NCI-H1105 treated with DMSO at 0.1 percent for 48 hours (cell line): ENCODE data around the gene TMEM171.

Experiments
- DNase-seq: peaks from one replicate; lab custom pipeline; 2025; lab: John Stamatoyannopoulos, UW

The TMEM171 gene

DNA sequence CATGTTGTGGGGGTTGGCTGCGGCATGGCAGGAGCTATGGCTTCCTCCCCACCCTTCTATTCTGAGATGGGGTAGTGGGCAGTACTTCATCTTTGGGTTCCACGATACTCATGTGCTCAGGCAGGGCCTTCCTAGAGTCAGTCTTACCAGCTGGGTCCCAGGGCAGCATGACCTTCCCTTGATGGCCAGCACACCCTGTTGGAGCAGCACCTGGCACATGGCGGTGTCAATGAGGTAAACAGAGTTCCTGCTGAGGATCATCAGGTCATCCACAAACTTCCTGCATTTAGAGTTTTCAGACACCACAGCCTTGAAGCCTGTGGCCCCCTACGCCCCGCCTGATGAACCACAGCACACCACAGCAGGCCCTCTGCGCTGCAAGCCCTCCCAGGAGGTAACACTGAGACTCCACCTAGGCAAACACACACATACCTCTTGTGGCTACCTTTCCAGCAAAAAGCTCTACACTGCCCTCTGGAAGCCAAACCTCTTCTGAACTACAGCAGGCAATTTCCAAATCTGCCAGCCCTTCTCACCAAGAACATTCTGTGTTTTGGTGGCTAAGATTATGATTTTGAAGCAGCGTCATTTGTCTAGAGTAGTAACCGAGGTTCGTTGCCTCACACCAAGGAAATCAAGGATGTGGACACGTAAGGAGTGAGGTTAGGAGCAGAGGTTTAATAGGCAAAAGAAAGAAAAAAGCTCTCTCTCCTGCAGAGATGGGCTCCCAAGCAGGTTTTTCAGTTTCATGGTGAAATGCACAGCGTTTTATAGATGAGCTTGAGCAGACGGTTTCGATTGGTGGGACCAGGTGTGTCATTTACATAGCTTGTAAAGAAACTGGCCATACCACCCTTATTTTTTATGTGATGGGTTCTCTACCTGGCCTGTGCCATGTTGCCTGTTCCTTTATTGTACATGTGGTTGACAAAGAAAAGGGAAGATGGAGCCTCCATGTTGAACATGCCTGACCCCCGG lies 32.3 kb downstream of the TMEM171 start:
- DNase-seq = no peak

DNA sequence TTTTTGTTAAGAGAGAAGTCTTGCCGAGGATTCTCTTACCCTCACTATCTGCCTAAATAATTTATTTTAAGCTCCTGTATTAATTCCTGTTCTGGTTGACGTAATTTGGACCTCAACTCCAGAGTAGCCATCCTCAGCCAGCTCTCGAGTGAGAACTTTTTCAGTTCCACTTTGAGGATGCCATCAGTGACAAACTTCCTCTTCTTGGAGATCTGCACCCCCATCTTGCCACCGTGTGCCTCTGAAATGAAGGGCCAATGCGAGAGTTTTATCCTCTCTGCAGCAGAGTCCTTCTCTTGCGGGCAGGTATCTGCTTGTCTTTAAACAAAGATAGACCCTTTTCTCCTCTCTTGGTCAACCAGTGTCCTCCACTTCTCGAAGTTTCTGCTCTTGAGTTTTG lies 33.1 kb downstream of the TMEM171 start:
- no peak for DNase-seq

DNA sequence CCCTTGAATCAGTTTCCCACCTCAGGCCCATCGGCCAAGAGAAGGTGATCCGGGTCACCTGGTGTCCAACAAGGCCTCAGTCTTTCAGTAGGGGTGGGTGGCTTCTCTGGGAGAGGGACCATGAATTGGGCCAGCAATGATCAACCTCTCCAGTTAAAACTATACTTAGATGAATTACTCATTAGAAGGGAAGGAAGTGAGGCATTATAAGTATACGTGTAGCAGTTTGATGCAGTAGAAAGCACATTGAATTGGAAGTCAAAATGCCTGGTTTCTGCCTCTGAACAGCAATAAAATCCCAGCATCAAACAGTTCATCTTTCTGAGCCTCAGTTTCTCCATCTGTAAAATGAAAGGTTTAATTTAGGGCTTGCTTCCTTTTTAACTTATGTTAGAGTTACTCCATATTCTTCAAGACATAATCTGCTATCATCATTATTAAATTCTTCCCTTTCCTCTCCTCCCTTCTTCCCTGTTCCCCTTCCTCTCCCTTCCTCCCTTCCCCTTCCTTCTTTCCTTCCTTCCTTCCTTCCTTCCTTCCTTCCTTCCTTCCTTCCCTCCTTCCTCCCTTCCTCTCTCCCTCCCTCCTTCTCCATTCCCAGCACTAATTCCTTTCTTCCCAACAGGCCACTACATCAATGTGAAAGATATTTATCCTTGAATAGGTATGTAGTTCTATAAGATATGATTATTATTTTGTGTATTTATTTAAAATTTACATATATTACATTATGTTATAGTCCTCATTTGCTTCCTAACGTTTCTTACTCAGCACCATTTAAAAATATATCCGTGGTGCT lies 34.0 kb downstream of the TMEM171 start:
- no peak for DNase-seq

DNA sequence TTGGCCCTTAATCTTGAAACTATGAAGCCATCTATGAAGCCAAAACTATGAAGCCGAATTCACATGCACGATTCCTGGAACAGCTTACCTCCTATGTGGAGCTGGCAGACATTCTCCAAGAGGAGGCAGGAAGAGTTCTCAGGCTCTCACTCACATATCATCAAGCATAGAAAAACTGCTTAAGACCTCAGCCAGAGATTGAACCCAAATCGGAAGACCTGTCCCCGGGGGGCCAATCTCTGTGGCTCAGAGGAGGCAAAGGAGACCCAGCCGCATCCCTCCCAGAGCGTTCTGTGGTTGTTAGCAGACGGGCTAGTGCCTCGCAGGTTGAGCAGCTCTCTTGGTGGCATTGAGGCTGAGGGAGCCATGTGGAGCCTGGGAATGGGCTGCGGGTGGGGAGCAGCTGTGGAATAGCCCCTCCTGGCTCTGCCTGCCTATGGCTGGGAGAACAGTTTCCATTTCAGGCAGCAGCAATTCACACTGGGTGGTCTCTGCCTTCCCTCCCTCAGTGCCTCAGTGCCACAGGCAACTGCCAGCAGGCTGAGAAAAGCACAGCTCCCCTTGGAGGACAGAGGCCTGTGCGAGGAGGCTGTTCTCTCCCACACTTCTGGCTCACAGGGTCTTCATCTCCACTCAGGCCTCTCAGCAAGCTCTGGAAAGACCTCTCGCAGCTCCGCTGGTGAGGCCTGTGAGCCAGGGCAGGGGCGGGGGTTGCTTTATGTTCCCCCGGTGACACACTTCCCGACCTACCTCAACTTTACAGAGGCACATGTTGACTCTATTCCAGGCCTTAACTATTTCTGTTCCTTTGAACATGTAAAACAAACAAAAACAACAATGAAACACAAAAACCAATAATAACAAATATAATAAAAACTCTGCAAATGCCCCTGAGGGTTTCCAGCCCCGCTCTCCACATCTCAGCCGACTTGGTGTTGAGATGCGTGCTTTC lies 35.2 kb downstream of the TMEM171 start:
- no peak for DNase-seq

DNA sequence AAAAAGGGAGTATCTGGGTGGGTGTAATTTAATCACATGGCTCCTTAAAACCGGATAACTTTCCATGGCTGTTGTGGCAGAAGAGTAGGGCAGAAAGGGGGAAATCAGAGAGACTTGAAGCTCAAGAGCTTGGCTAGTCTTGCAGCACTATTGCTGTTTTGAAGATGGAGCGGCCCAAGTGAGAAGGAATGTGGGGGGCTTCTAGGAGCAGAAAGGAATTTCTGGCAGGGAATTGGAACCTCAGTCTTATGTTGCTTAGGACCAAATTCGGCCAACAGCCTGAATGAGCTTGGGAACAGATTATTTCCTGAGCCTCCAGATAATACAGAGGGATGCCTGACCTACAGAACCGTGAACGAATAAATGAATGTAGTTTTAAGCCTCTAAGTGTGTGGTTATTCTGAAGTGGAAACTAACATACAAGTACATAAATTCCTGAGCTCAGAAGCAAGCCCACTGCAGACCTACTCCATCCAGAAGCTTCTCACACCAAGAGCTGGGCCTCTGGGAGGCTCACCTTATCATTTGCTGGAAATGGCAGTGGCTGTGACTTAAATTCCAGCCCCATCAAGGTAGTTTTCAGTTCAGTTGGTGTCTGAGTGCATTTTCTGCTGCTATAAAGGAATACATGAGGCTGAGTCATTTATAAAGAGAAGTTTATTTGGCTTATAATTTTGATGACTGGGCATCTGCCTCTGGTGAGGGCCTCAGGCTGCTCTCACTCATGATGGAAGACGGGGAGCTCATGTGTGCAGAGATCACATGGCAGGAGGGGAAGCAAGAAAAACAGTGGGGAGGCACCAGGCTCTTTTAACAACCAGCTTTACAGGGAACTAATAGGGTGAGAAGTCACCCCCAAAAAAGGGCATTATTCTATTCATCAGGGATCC lies 37.3 kb downstream of the TMEM171 start:
- no peak for DNase-seq

DNA sequence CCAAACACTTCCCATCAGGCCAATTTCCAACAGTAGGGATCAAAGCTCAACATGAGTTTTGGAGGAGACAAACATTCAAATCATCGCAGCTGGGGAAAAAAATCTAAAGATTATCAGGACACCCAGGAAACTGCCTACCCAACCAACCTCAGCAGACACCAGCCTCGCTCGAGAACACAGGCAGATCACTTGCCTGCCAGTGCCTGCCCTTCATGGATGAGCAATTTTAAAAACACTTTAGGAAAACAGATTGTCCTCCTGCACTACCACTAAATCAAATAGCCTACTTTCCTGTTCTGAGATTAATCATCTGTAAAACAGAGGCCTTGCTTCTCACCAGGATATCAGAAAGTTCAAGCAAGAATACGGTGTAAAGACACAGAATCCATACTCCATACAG lies 37.9 kb downstream of the TMEM171 start:
- no peak for DNase-seq

DNA sequence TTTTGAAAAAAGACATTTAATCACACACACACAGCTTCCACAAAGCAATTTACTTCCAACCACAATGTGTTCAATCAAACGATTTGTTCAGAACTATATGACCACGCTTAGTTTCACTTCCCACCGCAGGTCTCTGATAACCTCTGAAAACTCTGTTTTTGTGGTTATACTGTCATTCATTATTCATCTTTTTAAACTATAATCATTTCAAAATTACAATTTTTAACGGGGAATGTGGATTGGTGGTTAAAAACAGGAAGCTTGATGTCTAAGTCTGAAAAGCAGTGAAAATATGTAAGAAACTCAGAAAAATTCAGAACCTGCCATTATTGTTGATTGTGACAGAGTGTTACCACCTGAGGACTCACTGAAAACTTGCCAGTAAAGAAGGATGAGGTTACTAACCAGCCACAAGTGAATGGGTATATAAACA lies 39.9 kb downstream of the TMEM171 start:
- DNase-seq = no peak

DNA sequence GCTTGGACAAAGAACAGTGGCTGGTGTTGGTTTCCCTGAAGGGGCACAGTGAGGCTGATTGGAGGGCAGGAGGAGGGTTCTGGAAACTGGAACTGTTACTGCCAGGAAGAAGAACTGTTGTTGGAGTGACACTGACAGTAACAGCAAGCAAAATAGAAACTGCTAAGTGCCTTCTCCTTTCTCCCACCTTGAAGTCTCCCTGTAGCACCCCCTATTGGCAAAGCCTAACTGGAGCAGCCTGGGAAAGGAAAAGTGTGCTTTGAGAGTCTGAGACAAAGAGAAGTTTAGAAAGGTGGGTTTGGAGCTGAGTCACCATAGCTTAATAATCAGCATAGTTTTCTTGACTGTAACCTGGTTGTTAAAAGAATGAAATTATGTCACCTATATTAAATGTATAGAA lies 50.1 kb downstream of the TMEM171 start:
- no peak for DNase-seq

DNA sequence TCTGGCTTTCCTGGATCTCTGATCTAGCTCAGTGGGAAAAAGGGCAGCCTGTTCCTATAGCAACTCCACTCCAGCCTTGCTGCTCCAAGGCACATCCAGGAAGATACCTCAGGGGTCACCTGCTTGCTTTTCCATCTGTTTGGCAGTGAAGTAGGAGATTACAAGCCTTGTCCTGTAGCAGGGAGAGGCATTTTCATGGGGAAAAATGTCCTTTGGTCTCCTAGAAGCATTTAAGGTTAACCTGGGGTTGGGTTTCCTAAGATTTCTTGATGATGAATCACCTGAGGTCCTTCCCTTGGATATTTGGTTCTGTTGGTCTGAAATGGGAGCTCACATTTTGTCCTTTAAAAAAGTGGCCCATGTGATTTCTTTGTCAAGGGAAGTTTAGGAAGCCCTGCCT lies 51.1 kb downstream of the TMEM171 start:
- no peak for DNase-seq

DNA sequence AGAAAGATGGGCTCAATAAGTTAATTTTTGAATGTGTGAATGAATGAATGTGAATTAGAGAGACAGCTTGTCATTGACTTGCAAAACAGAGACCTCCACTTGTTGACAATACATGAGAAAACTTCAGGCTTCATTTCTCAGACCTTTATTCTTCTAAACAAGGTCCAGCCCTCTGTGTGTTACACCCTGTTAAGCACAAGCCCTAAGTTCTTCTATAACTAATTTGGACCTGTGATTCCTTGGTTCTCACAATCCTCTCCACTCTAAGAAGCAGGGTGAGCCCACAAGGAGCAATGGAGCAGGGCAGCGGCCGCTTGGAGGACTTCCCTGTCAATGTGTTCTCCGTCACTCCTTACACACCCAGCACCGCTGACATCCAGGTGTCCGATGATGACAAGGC lies 52.6 kb downstream of the TMEM171 start, which contains the start of gene TMEM174:
TSS of gene TMEM174 (plus strand) at position 243 of the 400 bp plus-strand sequence. CDS start at position 294, 51 bp downstream.
- no peak for DNase-seq

DNA sequence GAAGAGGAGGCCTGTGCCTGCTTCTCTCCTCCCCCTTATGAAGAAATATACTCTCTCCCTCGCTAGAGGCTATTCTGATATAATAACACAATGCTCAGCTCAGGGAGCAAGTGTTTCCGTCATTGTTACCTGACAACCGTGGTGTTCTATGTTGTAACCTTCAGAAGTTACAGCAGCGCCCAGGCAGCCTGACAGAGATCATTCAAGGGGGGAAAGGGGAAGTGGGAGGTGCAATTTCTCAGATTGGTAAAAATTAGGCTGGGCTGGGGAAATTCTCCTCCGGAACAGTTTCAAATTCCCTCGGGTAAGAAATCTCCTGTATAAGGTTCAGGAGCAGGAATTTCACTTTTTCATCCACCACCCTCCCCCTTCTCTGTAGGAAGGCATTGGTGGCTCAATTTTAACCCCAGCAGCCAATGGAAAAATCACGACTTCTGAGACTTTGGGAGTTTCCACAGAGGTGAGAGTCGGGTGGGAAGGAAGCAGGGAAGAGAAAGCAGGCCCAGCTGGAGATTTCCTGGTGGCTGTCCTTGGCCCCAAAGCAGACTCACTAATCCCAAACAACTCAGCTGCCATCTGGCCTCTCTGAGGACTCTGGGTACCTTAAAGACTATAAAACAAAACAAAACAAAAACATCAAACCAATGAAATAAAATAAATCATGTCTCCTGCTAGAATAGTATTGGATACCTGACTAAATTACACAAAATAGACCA lies 53.9 kb downstream of the TMEM171 start:
- no peak for DNase-seq

DNA sequence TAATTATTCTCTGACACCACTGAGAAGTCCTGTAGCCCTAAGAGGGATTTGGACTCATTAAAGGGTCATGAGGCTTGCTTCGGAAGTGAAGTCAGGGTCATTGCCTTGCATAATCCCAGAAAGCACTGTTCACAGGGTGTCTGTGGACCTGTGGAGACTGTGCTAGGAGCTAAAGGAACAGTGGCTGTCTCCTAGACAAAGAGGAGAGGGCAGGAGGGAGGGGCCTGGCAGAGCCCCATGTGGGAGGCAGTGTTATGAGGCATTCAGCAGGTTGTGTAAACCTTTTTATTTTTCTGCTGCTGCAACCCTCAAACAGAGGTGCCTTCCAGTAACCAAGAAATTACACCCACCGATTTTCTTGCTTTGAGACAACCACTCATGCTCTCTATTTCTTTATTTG lies 55.9 kb downstream of the TMEM171 start:
- no peak for DNase-seq

DNA sequence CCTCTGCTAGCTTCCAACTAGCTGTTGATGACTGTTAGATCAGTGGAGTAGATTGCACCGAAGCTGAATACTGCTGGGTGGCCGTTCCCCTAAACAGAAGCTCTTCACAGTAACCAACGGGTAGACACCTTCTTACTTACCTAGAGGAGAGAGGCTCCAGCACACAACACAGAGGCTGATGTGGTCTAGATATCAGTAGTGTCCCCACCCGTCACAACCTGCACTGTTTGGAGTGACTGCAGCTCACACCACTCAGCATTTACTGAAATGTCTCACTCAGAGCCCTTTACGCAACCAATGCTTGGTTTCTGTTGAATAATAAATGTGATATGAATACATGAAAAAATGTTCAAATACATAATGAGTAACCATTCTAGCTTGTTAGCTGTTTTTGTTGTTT lies 57.9 kb downstream of the TMEM171 start:
- DNase-seq = no peak

DNA sequence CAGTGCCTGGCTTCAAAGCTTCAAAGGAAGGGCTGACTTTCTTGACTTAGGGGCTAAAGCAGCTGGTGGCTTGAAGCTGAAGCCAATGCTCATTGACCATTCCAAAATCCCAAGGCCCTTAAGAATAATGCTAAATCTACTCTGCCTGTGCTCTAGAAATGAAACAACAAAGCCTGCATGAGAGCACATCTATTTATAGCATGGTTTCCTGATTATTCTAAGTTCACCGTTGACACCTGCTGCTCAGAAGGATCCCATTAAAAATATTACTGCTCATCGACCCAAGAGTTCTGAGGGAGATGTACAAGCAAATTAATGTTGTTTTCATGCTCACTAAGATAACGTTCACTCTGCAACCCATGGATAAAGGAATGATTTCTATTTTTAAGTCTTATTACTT lies 59.4 kb downstream of the TMEM171 start:
- DNase-seq = no peak

DNA sequence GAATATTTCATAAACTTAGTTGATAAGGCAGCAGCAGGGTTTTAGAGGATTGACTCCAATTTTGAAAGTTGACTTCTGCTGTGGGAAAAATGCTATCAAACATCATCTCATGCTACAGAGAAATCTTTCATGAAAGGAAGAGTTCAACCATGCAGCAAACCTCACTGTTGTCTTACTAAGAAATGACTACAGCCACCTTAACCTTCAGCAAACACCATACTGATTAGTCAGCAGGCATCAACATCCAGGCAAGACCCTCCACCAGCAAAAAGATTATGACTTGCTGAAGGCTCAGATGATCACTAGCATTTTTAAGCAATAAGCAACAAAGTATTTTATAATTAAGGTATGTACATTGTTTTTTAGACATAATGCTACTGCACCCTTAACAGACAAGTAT lies 60.2 kb downstream of the TMEM171 start:
- no peak for DNase-seq
